Peyer's patch (tissue), 4 donors: ENCODE measurements around the gene TPSD1.
"Not testable (repeated sequence)": the region's sequence is repeated elsewhere in the genome, so short reads cannot be mapped to it uniquely, and the experiment has no call there.

Experiments
- POLR2A ChIP-seq, 2 donors: fragments of 450-650 bp; IDR thresholded peaks; one replicate each; pipeline ENCODE4 v1.5.1; 2017; ENCODE audit warnings: antibody characterized with exemption in 2 of 2, mild to moderate bottlenecking in 2 of 2, moderate library complexity in 2 of 2
- TF ChIP-seq, protein P1 (sequence below), 6 experiments: fragments of 450-650 bp in 4 of 6; fragments of 200-600 bp in 2 of 6; sonication (generic) in 1 of 6; IDR thresholded peaks; one replicate each; pipeline ENCODE4 v1.5.1; 2017 to 2019; ENCODE audit warnings: antibody characterized with exemption in 6 of 6, mild to moderate bottlenecking in 3 of 6, moderate library complexity in 1 of 6

GRCh38 chr16:1255276-1256122 lies at the start of gene TPSD1:
- TF ChIP-seq POLR2A (IDR thresholded peaks at IDR 0.05): not testable (repeated sequence)
- TF ChIP-seq, protein P1, sequence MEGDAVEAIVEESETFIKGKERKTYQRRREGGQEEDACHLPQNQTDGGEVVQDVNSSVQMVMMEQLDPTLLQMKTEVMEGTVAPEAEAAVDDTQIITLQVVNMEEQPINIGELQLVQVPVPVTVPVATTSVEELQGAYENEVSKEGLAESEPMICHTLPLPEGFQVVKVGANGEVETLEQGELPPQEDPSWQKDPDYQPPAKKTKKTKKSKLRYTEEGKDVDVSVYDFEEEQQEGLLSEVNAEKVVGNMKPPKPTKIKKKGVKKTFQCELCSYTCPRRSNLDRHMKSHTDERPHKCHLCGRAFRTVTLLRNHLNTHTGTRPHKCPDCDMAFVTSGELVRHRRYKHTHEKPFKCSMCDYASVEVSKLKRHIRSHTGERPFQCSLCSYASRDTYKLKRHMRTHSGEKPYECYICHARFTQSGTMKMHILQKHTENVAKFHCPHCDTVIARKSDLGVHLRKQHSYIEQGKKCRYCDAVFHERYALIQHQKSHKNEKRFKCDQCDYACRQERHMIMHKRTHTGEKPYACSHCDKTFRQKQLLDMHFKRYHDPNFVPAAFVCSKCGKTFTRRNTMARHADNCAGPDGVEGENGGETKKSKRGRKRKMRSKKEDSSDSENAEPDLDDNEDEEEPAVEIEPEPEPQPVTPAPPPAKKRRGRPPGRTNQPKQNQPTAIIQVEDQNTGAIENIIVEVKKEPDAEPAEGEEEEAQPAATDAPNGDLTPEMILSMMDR (IDR thresholded peaks at IDR 0.05): not testable (repeated sequence)
